Endothelial cell of umbilical vein (primary cell): ENCODE results near the gene DEGS2. TPM values are rescaled to one million over a fixed set of nuclear protein-coding genes. Genes with fewer than 3 reads are reported as not detected.

Source experiments
- BruUV-seq: library from RNA; stranded (reverse); fragments of 400-500 nt; replicated peaks from 2 replicates; lab custom pipeline; 2021; lab: Mats Ljungman, UMichigan
- CTCF ChIA-PET: fragments of 300-600, 350-600 bp; sonication (Branson Sonifier 250); formaldehyde crosslinking; loops from one replicate; lab custom pipeline; 2021; ENCODE audit warnings: antibody characterized with exemption, inconsistent platforms; lab: Charles Lee
- POLR2A ChIA-PET: fragments of 300-600, 350-600 bp; sonication (Branson Sonifier 250); formaldehyde crosslinking; loops from one replicate; lab custom pipeline; 2021; ENCODE audit warnings: antibody characterized with exemption, inconsistent platforms; lab: Charles Lee
- DNase-seq: peaks from one replicate; pipeline ENCODE4 v3.0.0-alpha.2; 2011; ENCODE audit warnings: low read depth, low spot score
- FAIRE-seq: peaks from 2 replicates; lab custom pipeline; 2011; peaks lifted over from hg19 to GRCh38; lab: Jason Lieb, UNC
- H2AFZ ChIP-seq: 2 replicates; pipeline ENCODE4 v1.6.0; 2012; ENCODE audit warnings: low read depth, low read length, control low read depth, inconsistent platforms
- H3K27ac ChIP-seq: 2 replicates; pipeline ENCODE4 v1.5.1; 2011; ENCODE audit warnings: low read depth, mild to moderate bottlenecking, control low read depth, low read length, moderate library complexity; ENCODE audit not compliant: insufficient read depth
- H3K27me3 ChIP-seq, 2 experiments: 2 replicates each; pipeline versions ENCODE4 v1.6.0 to v1.6.1; 2011; ENCODE audit warnings: low read length in 2 of 2, mixed read lengths in 1 of 2; ENCODE audit not compliant: control insufficient read depth in 2 of 2, insufficient read depth in 2 of 2
- H3K36me3 ChIP-seq, 2 experiments: 2 replicates in 1 of 2; 3 replicates in 1 of 2; pipeline ENCODE4 v1.5.1; 2011; ENCODE audit warnings: low read length in 2 of 2, mild to moderate bottlenecking in 1 of 2, moderate library complexity in 1 of 2; ENCODE audit not compliant: control insufficient read depth in 2 of 2, insufficient read depth in 2 of 2; ENCODE audit errors: extremely low read depth in 1 of 2
- H3K4me1 ChIP-seq: 3 replicates; pipeline ENCODE4 v1.5.1; 2011; ENCODE audit warnings: mild to moderate bottlenecking, low read length; ENCODE audit not compliant: control insufficient read depth, insufficient read depth; ENCODE audit errors: extremely low read depth
- H3K4me2 ChIP-seq: 2 replicates; pipeline ENCODE4 v1.6.1; 2011; ENCODE audit warnings: low read length, control low read depth, mixed read lengths; ENCODE audit not compliant: insufficient read depth
- H3K4me3 ChIP-seq, 3 experiments: fragments of 200-600 bp in 1 of 3; sonication (generic), shearing (Covaris generic) in 1 of 3; replicated peaks in 1 of 3; 2 replicates each; pipeline ENCODE4 v1.5.1; 2011 to 2016; ENCODE audit warnings: control low read depth in 3 of 3, low read length in 3 of 3, mild to moderate bottlenecking in 2 of 3, inconsistent platforms in 1 of 3, low read depth in 1 of 3, moderate library complexity in 1 of 3; ENCODE audit not compliant: insufficient read depth in 1 of 3
- H3K79me2 ChIP-seq: 2 replicates; pipeline ENCODE4 v1.6.0; 2012; ENCODE audit warnings: low read length, inconsistent platforms; ENCODE audit not compliant: control insufficient read depth, insufficient read depth
- H3K9ac ChIP-seq: replicated peaks from 2 replicates; pipeline ENCODE3; 2011; ENCODE audit warnings: low read length, control low read depth; ENCODE audit not compliant: insufficient read depth; ENCODE audit errors: extremely low read depth
- H3K9me1 ChIP-seq: replicated peaks from 3 replicates; pipeline ENCODE4 v1.6.0; 2011; ENCODE audit warnings: mild to moderate bottlenecking, low read length; ENCODE audit not compliant: control insufficient read depth, insufficient read depth; ENCODE audit errors: extremely low read depth
- H3K9me3 ChIP-seq: replicated peaks from 2 replicates; pipeline ENCODE4 v1.5.1; 2012; ENCODE audit warnings: low read length, inconsistent platforms; ENCODE audit not compliant: control insufficient read depth, insufficient read depth
- H4K20me1 ChIP-seq: replicated peaks from 2 replicates; pipeline ENCODE3; 2011; ENCODE audit warnings: mild to moderate bottlenecking, low read length; ENCODE audit not compliant: control insufficient read depth, insufficient read depth; ENCODE audit errors: extremely low read depth
- CTCF ChIP-seq, 2 donors: IDR thresholded peaks; 1 replicate in 1 of 2; 2 replicates in 1 of 2; pipeline ENCODE4 v1.5.1; 2011; ENCODE audit warnings: low read length in 2 of 2, mild to moderate bottlenecking in 2 of 2, moderate library complexity in 2 of 2, control low read depth in 1 of 2, inconsistent platforms in 1 of 2, low read depth in 1 of 2; ENCODE audit not compliant: insufficient read depth in 1 of 2; ENCODE audit errors: extremely low read depth in 1 of 2
- EZH2 ChIP-seq: IDR thresholded peaks from 2 replicates; pipeline ENCODE4 v1.6.1; 2012; ENCODE audit warnings: borderline replicate concordance, low read depth, mild to moderate bottlenecking, moderate library complexity, low read length, inconsistent platforms; ENCODE audit not compliant: severe bottlenecking
- FOS ChIP-seq: IDR thresholded peaks from 2 replicates; pipeline ENCODE4 v1.6.1; 2011; ENCODE audit warnings: mild to moderate bottlenecking, low read length, moderate library complexity, borderline replicate concordance; ENCODE audit not compliant: insufficient read depth
- GATA2 ChIP-seq: IDR thresholded peaks from 2 replicates; pipeline ENCODE4 v1.7.0; 2011; ENCODE audit warnings: low read depth, mild to moderate bottlenecking, moderate library complexity, mixed read lengths, low read length; ENCODE audit not compliant: insufficient read length, insufficient read depth
- JUN ChIP-seq: IDR thresholded peaks from 2 replicates; pipeline ENCODE4 v1.6.1; 2011; ENCODE audit warnings: borderline replicate concordance, low read depth; ENCODE audit not compliant: insufficient read length, insufficient read depth
- MAX ChIP-seq: IDR thresholded peaks from 2 replicates; pipeline ENCODE4 v1.6.1; 2011; ENCODE audit not compliant: insufficient read depth, insufficient read length
- MYC ChIP-seq: IDR thresholded peaks from one replicate; pipeline ENCODE4 v1.6.1; 2011; ENCODE audit warnings: mild to moderate bottlenecking, low read depth, low read length
- POLR2A ChIP-seq: IDR thresholded peaks from 2 replicates; pipeline ENCODE4 v1.6.1; 2012; ENCODE audit warnings: low read depth, mild to moderate bottlenecking, control low read depth, low read length
- POLR2AphosphoS5 ChIP-seq: IDR thresholded peaks from 2 replicates; pipeline ENCODE4 v1.6.1; 2012; ENCODE audit warnings: low read depth, mild to moderate bottlenecking, control low read depth, low read length, moderate library complexity; ENCODE audit not compliant: insufficient read depth
- dilution Hi-C: fragments of 300-500 bp; cut with MboI; formaldehyde crosslinking; loops from one replicate; pipeline ENCODE4 v1.15.0; 2019; ENCODE audit warnings: low sequenced_read_pairs; ENCODE audit not compliant: extremely low pct_ligation_motif_present
- intact Hi-C: fragments of 100-400 bp; cut with micrococcal nuclease; formaldehyde crosslinking; loops from one replicate; pipeline ENCODE4 v1.10.0; 2022
- polyA plus RNA-seq, 4 experiments: library from polyadenylated mRNA; depleted of rRNA in 3 of 4; stranded (reverse) in 3 of 4; unstranded in 1 of 4; fragments of >200 nt; gene quantifications; 2 replicates each; pipeline versions ENCODE4 v1.2.1 to v1.2.3, GENCODE V29; 2011 to 2012; ENCODE audit warnings: missing spikeins in 1 of 4
- total RNA-seq: library from RNA; stranded (reverse); gene quantifications from 2 replicates; pipeline ENCODE4 v1.2.3, GENCODE V29; 2021

DEGS2 gene
- total and polyA plus RNA-seq, 2 donors (not counting 3 experiments of a cell fraction or from before 2014, with no cell fraction given): 0.06 TPM; not detected in 1

DNA sequence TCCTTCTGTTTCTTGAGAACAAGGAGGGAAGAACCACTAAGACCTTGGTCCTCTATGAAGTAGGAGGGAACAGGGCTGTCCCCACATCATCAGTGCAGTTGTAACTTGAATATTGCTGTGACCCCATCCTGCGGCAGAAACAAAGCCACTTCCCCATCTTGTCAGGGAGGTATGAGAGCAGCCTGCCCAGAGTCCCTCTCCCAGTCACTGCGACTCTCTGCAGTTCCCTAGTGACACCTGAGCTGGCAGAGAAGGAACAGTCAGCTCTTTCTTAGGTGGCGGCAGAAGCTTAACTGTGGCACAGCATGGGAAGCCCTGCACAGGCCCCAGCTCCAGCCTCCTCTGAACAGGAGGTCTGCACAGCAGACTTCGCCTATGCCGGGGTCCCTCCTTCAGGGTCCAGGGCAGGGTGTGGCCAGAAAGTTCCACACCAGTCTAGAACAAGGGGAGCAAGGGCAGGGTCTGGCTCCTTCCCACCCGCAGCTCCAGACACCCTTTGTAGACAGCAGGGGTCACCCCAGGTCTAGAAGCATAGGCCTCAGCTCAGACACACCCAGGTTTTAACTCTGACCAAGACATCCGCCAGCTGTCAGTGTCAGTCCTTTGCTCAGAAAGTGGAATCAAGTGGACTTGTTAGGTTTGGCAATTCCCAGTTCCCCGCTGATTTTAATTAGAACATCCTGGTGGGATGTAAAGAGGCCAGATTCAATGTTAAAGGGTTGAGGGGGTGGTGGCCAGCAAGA is 36.8 kb downstream of the DEGS2 start:
- H3K9ac ChIP-seq: no peak overlapping the region
- no peak overlapping the region for H3K4me2 ChIP-seq
- no peaks in the 10 kb centered on the region for H3K27me3 ChIP-seq
- no peak for TF ChIP-seq POLR2A
- no peak for TF ChIP-seq CTCF (IDR thresholded peaks at IDR 0.05; ENCODE audit: extremely low read depth in 1 of 2, insufficient read depth in 1 of 2, low read depth in 1 of 2, low read length in 2 of 2)
- no peak for TF ChIP-seq GATA2
- no peak for TF ChIP-seq FOS
- TF ChIP-seq MYC: no peak
- TF ChIP-seq EZH2: no peak
- TF ChIP-seq POLR2AphosphoS5: no peak
- no peak for TF ChIP-seq JUN
- no peak for TF ChIP-seq MAX
- no peak for FAIRE-seq
- H3K27ac ChIP-seq: no peak overlapping the region
- H3K36me3 ChIP-seq: peaks cover 0 to 2% of the 10 kb centered on the region in 2 experiments
- no peaks in the 10 kb centered on the region for H3K9me1 ChIP-seq
- intact Hi-C loops: no loop called here
- H3K4me1 ChIP-seq: no peaks in the 10 kb centered on the region
- H4K20me1 ChIP-seq: no peaks in the 10 kb centered on the region
- dilution Hi-C loops: no loop called here
- CTCF ChIA-PET: interaction anchor here (1.1 to 1.9 kb wide), 5 partner anchors 16 to 70 kb away, joined by 4 to 12 read pairs (median 5); no protein-coding TSS in a partner anchor
- H3K9me3 ChIP-seq: no peaks in the 10 kb centered on the region
- no peak for DNase-seq
- POLR2A ChIA-PET: no interaction called here
- H3K4me3 ChIP-seq: no peak overlapping the region
- no peaks in the 10 kb centered on the region for H3K79me2 ChIP-seq
- BruUV-seq: no TSS peak
- no peak overlapping the region for H2AFZ ChIP-seq
